Dedifferentiated amniotic fluid mesenchymal stem cell (primary cell): ENCODE results near the gene CTBP1.

Experiments
- DNase-seq: peaks from one replicate; pipeline ENCODE4 v3.0.0-alpha.2; 2016; ENCODE audit errors: extremely low spot score

Gene CTBP1

DNA sequence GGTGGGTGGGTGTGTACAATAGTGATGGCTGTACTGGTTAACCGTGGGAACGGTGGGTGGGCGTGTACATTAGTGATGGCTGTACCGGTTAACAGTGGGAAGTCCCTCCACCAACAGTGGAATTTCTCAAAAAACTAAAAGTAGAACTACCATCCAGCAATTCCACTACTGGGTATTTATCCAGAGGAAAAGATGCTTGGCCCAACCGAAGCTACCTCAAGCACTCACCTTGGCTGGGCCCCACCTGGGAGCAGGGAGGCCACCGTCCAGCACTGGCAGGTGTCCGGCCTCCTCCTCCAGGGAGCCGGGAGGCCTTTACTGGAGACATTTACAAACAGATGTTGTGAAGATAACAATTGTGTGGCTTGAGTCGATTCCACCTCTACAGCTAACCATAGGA, 34.8 kb upstream of the CTBP1 start:
- no peak for DNase-seq

DNA sequence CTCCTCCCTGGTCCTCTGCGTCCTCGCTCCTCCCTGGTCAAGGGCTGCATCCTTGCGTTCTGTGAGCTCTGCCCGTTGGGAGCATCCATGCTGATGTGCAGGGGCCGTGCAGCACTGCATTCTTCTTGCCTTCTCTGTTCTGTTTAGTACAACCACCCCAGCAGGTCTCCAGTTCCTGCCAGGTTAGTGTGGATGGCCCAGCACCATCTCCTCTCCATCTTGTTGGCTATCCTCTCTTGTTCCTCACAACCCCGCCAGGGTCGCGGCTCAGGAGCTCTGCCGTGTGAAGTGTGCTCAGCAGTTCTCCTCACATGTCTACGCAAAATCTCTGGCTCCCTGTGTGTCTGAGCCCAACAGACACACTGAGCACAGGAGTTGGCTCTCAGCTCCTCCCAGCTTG, 30.3 kb upstream of the CTBP1 start:
- DNase-seq: no peak

DNA sequence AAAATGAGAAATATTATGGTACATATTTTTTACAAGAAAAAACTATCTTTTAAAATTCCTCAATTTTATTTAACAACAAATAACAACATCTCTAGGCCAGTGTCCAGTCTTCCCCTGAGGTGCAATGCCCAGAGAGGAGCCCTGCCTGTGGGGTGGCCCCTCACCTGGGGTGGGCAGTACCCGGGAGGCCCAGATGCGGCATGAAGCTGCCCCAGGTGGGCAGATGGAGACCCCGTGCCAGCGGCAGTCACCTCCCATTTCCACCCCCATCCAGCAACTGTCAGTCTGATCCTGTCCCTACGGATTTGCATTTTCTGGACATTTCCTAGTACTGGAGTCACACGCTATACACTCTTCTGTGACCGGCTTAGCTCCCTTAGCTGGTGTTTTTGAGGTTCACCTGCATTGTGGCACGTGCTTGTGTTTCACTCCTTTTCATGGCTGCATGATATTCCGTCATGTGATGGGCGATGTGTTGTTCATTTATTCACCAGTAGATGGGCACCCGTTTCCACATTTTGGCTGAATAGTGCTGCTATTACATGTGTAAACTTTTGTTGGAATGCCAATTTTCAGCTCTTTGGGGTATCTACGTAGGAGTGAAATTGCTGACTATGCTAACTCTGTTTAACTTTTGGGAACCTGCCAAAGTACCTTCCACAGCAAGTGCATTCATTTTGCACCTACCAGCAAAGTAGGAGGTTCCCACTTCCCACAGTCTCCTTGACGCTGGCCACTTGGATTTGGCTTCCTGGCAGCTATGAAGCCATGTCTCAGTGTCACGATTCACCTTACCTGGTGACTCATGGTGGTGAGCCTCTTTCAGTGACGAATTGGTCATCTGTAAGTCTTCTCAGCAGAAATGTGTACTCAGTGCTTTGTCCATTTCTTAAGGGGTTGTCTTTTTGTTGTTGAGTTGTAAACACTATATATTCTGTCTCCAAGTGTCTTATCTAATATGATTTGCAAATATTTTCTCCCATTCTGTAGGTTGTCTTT, 29.0 kb upstream of the CTBP1 start:
- no peak for DNase-seq

DNA sequence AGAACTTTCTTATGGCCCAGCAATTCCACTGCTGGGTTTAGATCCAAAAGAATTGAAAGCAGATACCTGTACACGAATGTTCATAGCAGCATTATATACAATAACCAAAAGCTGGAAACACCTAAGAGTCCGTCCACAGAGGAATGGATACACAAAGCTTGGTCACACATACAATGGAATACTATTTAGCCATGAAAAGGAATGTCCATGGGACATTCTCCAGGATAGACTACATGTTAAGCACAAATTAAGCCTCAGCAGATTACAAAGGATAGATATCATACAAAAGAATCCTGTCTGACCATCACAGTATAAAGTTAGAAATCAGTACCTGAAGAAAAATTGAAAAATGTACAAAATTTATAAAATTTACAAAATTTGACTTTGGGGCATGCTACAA, 28.1 kb upstream of the CTBP1 start:
- no peak for DNase-seq

DNA sequence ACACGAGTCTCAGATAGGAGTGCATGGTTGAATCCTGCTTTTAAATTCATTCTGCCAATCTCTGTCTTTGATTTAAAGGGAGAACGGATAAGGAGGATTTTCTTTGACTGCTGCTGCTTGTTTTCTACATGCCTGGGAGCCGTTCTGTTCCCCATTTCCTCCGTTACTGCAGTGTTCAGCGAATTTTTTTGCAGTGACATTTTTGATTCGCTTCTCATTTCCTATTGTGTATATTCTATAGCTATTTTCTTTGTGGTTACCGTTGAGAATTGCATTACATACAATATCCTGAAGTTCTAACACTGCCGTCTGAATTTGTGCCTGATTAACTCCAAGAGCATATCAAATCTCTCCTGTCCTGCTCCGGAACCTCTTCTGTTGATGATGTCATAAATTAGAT, 25.9 kb upstream of the CTBP1 start:
- DNase-seq: no peak

DNA sequence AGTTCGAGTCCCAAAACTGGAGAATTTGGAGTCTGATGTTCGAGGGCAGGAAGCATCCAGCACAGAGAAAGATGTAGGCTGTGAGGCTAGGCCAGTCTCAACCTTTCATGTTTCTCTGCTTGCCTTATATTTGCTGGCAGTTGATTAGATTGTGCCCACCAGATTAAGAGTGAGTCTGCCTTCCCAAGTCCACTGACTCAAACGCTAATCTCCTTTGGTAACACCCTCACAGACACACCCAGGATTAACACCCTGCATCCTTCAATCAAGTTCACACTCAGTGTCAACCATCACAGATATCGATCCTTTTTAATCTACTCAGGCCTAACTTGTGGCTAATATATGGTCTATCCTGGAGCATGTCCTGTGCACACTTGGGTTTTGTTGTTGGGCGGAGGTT, 22.8 kb upstream of the CTBP1 start:
- no peak for DNase-seq

DNA sequence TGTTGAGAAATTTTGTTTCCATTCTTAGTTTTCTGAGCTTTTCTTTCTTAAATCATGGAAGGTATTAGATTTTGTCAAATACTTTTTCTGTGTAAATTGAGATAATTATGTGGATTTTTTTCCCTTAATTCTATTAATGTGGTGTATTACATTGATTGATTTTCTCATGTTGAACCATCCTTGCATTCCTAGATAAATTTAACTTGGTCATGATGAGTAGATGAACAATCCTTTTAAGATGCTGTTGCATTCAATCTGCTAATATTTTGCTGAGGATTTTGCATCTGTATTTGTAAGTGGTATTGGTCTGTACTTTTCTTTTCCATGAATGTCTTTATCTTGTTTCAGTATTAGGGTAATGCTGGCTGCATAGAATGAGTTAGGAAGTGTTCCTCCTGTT, 20.3 kb upstream of the CTBP1 start:
- no peak for DNase-seq

DNA sequence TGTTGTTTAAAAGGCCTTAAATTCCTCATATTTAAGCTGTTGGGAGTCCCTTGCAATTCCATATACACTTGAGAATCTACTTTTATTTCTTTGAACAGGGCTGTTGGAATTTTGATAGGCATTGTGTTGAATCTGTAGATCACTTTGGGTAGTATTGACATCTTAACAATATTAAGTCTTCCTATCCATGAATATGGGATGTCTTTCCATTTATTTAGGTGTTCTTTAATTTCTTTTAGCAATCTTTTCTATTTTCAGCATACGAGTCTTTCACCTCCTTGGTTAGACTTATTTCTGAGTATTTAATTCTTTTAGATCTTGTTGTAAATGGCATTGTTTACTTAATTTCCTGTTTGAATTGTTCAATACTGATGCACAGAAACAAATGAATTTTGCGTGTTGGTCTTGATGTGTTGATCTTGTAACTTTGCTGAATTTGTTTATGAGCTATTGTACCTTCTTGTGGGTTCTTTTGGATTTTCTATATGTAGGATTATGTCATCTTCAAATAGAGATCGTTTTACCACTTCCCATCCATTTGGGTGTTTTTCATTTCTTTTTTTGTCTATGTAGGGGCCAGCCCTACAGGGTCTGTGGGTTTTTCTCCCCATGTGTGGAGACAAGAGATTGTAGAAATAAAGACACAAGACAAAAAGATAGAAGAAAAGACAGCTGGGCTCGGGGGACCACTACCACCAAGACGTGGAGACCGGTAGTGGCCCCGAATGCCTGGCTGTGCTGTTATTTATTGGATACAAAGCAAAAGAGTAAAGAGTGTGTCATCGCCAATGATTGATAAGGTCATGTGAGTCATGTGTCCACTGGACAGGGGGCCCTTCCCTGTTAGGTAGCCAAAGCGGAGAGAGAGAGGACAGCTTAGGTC, 18.2 kb upstream of the CTBP1 start:
- no peak for DNase-seq

DNA sequence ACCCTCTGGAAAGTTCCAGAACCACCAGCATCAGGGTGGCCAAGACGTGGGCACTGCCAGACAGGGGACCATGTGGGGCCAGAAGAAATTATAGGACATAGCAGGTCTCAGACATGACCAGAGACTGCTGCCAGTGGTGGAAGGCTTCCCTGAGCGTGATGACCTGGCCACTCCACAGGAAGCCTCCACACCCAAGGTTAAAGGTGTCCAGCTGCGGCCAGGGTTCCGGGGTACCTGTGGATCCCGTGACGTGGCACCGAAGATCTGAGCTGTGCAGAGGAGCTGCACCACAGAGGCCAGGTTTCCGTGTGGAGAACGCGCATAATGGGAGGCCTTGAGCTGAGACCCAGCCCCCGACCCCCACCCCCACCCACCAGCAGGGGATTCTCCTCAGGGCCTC, 16.4 kb upstream of the CTBP1 start:
- DNase-seq: no peak

DNA sequence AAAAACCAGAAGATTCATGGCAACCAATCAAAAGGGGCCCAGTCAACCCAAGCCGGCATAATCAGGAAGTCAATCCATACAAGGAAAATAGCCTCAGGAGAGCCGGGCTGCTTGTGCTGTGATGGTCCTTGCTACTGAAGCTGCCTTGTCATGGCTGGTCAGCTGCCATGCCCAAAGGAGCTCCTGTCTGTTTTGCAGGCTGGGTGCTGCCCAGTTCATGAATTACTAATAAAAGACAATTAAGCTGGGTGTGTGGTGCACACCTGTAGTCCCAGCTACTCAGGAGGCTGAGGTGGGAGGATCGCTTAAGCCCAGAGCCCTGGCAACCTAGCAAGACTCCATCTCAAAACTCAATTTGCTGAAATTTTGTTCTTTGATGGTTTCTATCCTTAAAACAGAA, 16.0 kb upstream of the CTBP1 start:
- no peak for DNase-seq

DNA sequence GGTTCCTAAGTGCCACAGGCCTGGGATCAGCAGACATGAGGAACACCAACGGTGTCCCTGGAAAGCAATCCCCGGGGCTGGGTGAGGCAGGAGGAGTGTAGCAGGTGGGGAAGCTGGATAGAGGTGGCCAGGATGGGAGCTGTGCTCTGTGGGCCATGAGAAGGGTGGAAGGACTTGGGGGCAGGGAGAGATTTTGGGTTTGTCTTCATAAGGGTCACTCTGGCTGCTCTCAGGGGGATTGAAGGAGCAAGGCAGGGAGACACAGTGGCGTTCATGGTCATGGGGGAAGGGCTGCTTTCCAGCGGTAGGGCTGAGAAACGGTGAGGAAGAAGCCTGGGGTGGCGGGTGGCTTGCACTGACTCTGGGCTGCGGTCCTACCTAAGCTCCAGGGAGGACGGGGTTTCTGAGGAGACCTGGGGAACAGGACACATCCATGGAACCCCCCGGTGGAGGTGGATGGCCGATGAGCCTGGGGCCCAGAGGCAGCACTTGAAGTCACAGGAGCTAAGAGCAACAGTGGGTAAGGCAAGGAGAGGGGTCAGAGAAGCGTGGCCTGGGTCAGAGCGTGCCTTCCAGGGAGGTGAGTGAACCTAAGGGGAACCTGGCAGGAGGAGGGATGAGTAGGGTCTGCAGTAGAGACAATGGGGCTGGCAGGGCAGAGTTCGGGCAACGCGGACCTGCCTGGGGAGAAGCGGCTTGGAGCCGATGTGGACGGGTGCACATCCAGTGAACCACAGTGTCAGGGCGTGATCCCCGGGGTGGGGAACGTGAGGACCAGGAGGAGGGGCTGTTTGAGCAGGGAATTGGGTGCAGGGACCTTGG, 12.4 kb upstream of the CTBP1 start:
- DNase-seq: no peak

DNA sequence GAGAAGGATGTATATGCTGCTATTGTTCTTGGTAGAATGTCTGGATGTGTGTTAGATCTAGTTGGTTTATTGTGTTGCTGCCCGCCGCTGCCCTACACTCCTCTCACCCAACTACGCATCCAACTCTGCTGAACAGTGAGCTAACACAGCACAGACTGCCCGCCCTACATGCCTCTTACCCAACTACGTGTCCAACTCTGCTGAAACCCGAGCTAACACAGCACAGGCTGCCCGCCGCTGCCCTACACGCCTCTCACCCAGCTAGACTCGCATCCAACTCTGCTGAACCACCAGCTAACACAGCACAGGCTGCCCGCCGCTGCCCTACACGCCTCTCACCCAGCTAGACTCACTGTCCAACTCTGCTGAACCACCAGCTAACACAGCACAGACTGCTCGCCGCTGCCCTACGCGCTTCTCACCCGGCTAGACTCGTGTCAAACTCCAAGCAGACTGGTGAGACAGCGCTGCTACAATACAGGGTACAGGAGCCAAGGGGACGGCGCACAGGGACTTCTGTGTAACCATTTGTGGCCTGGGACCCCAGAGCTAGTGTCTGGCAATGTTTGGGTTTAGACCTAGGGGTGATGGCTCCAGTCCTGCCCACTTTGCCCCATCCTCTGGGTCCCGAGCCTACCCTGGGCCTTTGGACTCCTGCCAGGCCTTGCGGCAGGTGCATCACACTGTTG, 11.6 kb upstream of the CTBP1 start:
- DNase-seq: no peak

DNA sequence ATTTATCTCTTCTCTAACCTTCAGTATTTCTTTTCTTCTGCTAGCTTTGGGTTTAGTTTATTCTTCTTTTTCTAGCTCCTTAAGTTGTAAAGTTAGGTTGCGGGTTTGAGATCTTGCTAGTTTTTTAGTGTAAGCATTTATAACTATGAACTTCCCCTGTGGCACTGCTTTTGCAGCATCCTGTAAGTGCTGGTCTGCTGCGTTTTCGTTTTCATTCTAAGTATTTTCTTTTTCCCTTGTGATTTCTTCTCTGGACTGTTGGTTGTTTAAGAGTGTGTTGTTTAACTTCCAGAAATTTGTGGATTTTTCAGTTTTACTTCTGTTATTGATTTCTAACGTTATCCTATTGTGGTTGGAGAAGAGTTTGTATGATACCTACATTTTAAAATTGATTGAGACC, 11.0 kb upstream of the CTBP1 start:
- no peak for DNase-seq

DNA sequence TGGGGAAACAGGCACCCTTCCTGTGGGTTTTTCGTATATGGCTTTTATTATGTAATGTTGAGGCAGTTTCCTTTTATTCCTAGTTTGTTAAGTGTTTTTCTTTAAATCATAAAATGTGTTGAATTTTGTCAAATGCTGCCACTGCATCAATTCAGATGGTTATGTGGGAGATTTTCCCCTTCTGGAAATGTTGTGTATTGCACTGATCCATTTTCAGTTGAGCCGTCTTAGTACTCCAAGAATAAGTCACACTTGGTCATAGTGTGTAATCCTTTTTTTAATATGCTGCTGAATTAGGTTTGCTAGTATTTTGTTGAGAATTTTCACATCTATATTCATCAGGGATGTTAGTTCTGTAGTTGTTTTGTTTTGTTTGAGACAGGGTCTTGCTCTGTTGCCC, 9.5 kb upstream of the CTBP1 start:
- DNase-seq: no peak

DNA sequence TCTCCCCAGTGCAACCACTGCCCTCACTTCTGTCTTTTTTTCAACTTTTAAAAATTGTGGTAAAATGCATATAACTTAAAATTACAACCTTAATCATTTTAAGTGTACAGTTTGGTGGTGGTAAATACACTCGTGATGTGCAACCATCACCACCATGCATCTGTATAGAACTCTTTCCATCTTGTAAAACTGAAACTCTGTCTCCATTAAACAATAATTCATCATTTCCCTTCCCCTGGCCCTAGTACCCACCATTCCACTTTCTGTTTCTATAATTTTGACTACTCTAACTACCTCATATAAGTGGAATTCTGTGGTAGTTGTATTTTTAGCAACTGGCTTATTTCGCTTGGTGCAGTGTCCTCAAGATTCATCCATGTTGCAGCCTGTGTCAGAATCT, 6.8 kb upstream of the CTBP1 start:
- no peak for DNase-seq

DNA sequence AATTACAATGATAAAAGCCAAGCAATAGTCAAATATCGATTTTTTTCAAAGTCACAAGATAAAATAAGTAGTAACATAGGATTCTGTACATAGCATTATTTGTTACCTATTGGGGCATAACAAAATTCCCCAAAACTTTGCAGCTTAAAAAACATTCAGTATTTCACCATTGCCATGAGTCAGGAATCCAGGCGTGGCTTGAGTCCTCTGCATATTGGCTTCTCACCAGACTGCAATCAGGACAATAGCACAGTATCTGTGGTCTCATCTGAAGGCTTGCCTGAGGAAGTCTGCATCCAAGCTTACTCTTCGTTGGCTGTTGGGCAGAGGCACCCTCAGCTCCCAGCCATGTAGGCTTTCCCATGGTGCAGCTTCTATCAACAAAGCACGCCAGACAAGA, 6.2 kb upstream of the CTBP1 start:
- DNase-seq: no peak

DNA sequence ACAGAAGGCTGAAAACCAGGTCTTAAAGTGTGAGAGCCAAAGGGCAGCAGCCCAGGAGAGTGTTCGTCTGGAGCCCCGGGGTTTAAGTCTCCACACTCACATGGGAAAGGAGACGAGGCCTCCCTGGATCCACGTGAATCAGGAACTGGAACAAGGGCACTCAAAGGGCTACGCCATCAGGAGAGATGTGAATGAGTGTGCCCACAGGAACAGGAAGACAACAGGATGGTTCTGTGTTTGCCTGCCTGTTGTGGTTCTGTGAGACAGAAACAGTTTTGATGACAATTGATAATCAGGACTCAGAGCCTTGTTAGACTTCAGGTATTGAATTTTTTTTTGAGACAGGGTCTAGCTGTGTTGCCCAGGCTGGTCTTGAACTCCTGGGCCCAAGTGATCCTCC, 4.9 kb upstream of the CTBP1 start:
- no peak for DNase-seq

DNA sequence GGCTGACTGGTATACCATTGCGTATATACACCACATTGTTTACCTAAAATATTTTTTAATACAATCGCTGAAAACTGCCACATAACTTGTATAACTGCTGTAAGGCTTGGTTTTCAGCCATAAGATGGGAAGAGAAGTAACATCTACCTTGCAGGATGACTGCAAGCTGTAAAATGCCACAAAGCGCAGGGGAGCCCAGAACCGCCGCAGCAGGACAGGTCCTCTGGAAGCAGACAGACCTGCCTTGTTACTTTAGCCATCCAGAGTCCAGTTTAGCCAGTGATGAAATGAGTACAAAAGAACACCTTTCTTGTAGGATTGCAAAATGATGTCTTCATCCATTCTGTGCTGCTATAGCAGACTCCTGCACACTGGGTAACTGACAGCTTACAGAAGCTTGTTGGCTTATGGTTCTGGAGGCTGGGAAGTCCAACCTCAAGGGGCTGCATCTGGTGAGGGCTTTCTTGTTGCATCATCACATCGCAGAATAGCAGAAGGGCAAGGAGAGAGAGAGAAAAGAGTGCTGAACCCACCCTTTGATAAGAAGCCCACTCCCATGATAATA, 4.1 kb upstream of the CTBP1 start:
- no peak for DNase-seq

DNA sequence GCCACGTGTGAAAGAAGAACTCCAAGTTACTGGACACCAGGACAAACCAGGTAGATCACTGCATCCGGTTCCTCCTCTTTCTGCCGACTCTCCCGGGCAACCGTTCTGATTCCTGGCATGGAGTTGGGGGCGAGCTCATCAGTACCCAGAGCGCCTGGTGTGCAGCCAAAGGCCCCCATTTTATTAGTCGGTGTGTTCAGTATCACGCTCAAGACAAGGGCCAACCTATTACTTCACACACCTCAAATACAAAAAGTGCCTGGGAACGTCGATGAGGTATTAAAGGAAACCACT, 2.8 kb upstream of the CTBP1 start:
- DNase-seq: no peak

DNA sequence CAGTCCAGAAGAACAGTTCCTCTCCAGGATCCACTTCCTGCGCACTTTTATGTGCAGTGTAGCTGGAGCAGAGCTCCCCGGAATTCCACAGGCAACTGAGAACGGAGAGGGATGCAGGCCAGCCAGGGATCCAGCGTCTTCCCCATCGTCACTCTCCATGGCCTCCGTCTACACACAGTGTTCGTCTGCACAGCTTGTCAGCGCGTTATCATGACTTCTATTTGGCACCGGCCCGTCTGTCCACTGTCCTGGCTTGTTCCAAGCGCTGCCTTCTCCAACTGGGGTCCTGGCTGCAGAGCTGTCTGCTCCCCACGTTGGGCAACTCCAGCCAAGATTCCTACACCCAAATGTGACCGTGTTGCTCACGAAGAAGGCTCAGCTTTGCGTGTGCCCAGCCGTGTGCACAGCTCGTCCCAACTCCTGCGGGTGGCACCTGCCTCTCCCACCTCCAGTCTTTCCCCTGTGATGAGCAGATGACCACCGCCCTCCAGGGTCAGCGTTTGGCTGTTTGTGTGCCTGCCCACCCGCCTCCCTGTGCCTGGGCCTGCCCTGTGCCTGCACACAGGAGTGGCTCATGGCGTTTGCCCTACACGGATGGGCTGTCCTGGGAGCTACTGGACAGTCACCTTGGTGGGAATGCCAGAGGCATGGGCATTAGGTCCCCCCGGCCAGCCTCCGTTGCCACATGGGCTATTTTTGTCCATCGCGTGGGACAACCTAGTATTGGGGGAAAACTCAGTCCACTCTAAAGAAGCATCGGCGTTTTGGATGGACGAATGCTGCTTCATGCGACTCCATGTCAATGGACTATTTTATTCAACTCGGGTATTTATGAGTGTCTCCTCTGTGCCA, 2.2 kb upstream of the CTBP1 start:
- DNase-seq: no peak

DNA sequence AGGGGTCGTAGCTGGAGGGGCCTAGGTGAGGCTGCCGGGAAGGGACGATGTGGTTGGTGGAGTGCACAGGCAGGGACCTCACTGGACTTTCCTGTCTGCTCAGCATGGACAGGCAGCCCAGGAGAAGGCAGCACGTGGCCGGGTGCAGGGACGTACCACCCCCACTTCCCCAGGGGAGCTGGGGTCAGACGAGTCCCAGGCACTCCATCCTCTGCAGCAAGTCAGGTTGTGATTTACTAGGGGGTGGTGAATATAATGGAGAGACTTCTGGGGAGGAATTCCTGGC, 1.5 kb upstream of the CTBP1 start:
- no peak for DNase-seq
